Measurements from ENCODE around the gene DOK6. TPM values are rescaled to one million over a fixed set of nuclear protein-coding genes. Genes with fewer than 3 reads are reported as not detected.

The DOK6 gene
- total RNA-seq, 5 donors from 2014 or later (not counting 1 experiment from before 2014, with no cell fraction given) = 0.03 TPM; not detected in 4

DNA sequence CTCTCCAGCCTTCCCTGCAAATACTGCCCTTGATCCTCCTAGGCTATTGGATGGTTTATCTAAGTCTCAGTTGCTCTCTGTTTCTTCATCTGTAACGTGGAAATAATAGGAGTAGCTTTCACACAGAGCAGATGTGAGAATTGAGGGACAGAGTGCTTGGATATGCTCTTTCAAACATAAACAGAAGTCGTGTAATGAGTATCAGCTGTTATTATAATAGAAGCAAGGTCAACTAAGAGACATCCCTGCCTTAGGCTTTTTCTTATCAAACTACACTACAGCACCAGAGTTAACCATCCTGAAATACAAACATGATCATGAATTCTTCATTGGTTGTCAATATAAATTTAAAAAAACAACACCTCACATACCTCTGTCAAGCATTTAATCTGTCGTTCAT lies 138.2 kb downstream of the DOK6 start:
- no peaks in the 10 kb centered on the region for H3K4me1 ChIP-seq (ENCODE audit: control insufficient read depth in 1 of 2, extremely low read depth in 1 of 2, insufficient read depth in 2 of 2, low read length in 2 of 2)
- POLR2A ChIA-PET = no interaction called here
- H3K27ac ChIP-seq (ENCODE audit: low read length) = no peak overlapping the region
- no peaks in the 10 kb centered on the region for H3K27me3 ChIP-seq (replicated peaks in 1 of 2; ENCODE audit: control insufficient read depth in 2 of 2, extremely low read depth in 1 of 2, insufficient read depth in 2 of 2, low read length in 1 of 2)
- no peaks in the 10 kb centered on the region for H3K9me3 ChIP-seq
- H3K4me3 Mint-ChIP-seq = no peak overlapping the region
- WGBS (ENCODE audit: insufficient coverage) = no CpG with 5 or more reads among the region's 3 CpGs
- CTCF ChIA-PET = interaction anchor here (0.6 to 0.7 kb wide), 3 partner anchors 32 to 635 kb away, joined by 3 to 4 read pairs (median 3); no protein-coding TSS in a partner anchor
- ATAC-seq (replicated peaks in 1 of 4) = no peak
- DNase-seq = no peak
- H3K4me1 Mint-ChIP-seq = no peaks in the 10 kb centered on the region
- no peaks in the 10 kb centered on the region for H3K36me3 ChIP-seq (ENCODE audit: control insufficient read depth in 2 of 2, extremely low read depth in 1 of 2, insufficient read depth in 1 of 2, low read length in 1 of 2)
- H3K4me3 ChIP-seq (ENCODE audit: control insufficient read depth in 1 of 2, extremely low read depth in 1 of 2, low read length in 1 of 2) = no peak overlapping the region
- H3K9me3 Mint-ChIP-seq = no peaks in the 10 kb centered on the region
- no peaks in the 10 kb centered on the region for H3K36me3 Mint-ChIP-seq
- no peak overlapping the region for H3K27ac Mint-ChIP-seq
- H3K27me3 Mint-ChIP-seq = peaks cover 3 to 11% of the 10 kb centered on the region in 2 donors

DNA sequence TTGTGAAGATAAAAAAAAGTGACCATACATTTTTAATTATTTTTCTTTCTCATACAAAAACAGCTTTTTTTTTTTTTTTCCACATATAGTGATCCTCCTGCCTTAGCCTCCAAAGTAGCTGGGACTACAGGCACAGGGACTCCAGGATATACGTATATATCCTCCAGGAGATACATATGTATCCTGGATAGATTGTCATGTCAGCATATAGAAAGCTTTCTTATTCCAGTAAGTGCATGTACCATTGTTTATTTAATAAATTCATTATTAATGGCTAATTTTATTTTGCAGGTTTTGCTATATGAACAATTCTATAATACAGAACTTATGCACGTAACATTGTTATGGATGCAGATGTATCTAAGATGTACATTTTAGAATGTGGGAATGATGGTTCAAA lies 138.7 kb downstream of the DOK6 start:
- Histone ChIP-seq H3K4me3 (ENCODE audit: control insufficient read depth in 1 of 2, extremely low read depth in 1 of 2, low read length in 1 of 2) (no peak overlapping the region), H3K27me3 (replicated peaks in 1 of 2; ENCODE audit: control insufficient read depth in 2 of 2, extremely low read depth in 1 of 2, insufficient read depth in 2 of 2, low read length in 1 of 2) (no peaks in the 10 kb centered on the region), H3K27ac (ENCODE audit: low read length) (no peak overlapping the region), H3K36me3 (ENCODE audit: control insufficient read depth in 2 of 2, extremely low read depth in 1 of 2, insufficient read depth in 1 of 2, low read length in 1 of 2) (no peaks in the 10 kb centered on the region), H3K4me1 (ENCODE audit: control insufficient read depth in 1 of 2, extremely low read depth in 1 of 2, insufficient read depth in 2 of 2, low read length in 2 of 2) (no peaks in the 10 kb centered on the region), H3K9me3 (no peaks in the 10 kb centered on the region)
- POLR2A ChIA-PET = no interaction called here
- Mint-ChIP-seq H3K4me3 (no peak overlapping the region), H3K27ac (no peak overlapping the region), H3K36me3 (no peaks in the 10 kb centered on the region), H3K4me1 (no peaks in the 10 kb centered on the region), H3K9me3 (no peaks in the 10 kb centered on the region), H3K27me3 (peaks cover 3 to 14% of the 10 kb centered on the region in 2 donors)
- DNase-seq = no peak
- CTCF ChIA-PET = interaction anchor here (0.6 to 0.7 kb wide), 4 partner anchors 32 to 695 kb away, joined by 3 to 4 read pairs (median 4); no protein-coding TSS in a partner anchor
- no peak for ATAC-seq (replicated peaks in 1 of 4)
- no CpG with 5 or more reads among the region's 2 CpGs for WGBS (ENCODE audit: insufficient coverage)

DNA sequence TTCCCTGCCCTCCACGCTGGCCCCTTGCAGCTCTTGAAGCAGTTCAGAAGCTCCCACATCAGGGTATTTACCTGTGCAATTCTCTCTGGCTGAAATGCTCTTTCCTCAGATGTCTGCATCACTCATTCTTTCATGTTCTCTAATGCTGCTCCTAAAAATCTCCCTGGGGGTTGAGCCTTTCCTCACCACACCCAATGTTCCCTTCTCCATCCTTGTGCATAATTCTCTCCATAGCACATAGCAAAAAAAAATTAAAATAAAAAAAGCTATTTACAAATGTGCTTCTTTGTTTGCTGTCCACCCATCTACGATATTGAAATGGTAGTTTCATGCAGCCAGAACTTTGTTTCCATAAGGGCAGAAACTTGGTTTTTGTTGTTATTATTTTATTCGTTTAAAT lies 155.5 kb downstream of the DOK6 start:
- Mint-ChIP-seq H3K4me3 (no peak overlapping the region), H3K27me3 (peaks cover 3 to 10% of the 10 kb centered on the region in 2 donors), H3K27ac (no peak overlapping the region), H3K9me3 (no peaks in the 10 kb centered on the region), H3K36me3 (no peaks in the 10 kb centered on the region), H3K4me1 (no peaks in the 10 kb centered on the region)
- no peak overlapping the region for H3K4me3 ChIP-seq (ENCODE audit: control insufficient read depth in 1 of 2, extremely low read depth in 1 of 2, low read length in 1 of 2)
- H3K9me3 ChIP-seq = no peaks in the 10 kb centered on the region
- no peaks in the 10 kb centered on the region for H3K4me1 ChIP-seq (ENCODE audit: control insufficient read depth in 1 of 2, extremely low read depth in 1 of 2, insufficient read depth in 2 of 2, low read length in 2 of 2)
- no peaks in the 10 kb centered on the region for H3K27me3 ChIP-seq (replicated peaks in 1 of 2; ENCODE audit: control insufficient read depth in 2 of 2, extremely low read depth in 1 of 2, insufficient read depth in 2 of 2, low read length in 1 of 2)
- no peaks in the 10 kb centered on the region for H3K36me3 ChIP-seq (ENCODE audit: control insufficient read depth in 2 of 2, extremely low read depth in 1 of 2, insufficient read depth in 1 of 2, low read length in 1 of 2)
- no peak for DNase-seq
- WGBS (ENCODE audit: insufficient coverage) = 50% methylated on average over 1 of the region's 3 CpGs
- CTCF ChIA-PET = no interaction called here
- no peak overlapping the region for H3K27ac ChIP-seq (ENCODE audit: low read length)
- POLR2A ChIA-PET = no interaction called here
- ATAC-seq (replicated peaks in 1 of 4) = no peak

DNA sequence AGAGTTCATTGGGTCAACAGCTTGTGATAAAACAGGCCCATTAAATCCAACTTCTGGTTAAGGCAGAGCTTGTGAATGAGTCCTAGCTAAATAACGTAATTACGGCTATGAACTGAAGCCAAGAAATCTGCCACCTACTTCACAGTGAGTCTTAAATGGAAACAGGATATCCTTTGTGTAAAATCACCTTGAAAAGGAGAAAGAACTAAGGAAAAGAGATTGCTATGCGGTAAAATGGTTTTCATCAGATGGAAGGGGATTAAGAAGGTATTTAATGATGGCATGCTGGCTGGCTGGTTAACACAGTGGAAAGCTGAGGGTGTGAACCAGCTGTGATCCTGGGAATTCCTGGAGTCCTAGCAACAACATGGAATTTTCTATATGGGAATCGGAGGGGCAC lies 156.6 kb downstream of the DOK6 start:
- H3K27me3 ChIP-seq (replicated peaks in 1 of 2; ENCODE audit: control insufficient read depth in 2 of 2, extremely low read depth in 1 of 2, insufficient read depth in 2 of 2, low read length in 1 of 2) = no peaks in the 10 kb centered on the region
- peaks cover 0 to 10% (median 3%) of the 10 kb centered on the region in 3 donors for H3K9me3 Mint-ChIP-seq
- H3K4me1 ChIP-seq (ENCODE audit: control insufficient read depth in 1 of 2, extremely low read depth in 1 of 2, insufficient read depth in 2 of 2, low read length in 2 of 2) = no peaks in the 10 kb centered on the region
- no peaks in the 10 kb centered on the region for H3K36me3 Mint-ChIP-seq
- H3K4me1 Mint-ChIP-seq = no peaks in the 10 kb centered on the region
- no peak overlapping the region for H3K4me3 Mint-ChIP-seq
- ATAC-seq (replicated peaks in 1 of 4) = no peak
- CTCF ChIA-PET = no interaction called here
- H3K27ac ChIP-seq (ENCODE audit: low read length) = no peak overlapping the region
- POLR2A ChIA-PET = no interaction called here
- no peaks in the 10 kb centered on the region for H3K9me3 ChIP-seq
- peaks cover 3 to 10% of the 10 kb centered on the region in 2 donors for H3K27me3 Mint-ChIP-seq
- H3K36me3 ChIP-seq (ENCODE audit: control insufficient read depth in 2 of 2, extremely low read depth in 1 of 2, insufficient read depth in 1 of 2, low read length in 1 of 2) = no peaks in the 10 kb centered on the region
- no peak for DNase-seq
- WGBS (ENCODE audit: insufficient coverage) = 85% methylated on average over 1 of the region's 4 CpGs
- H3K27ac Mint-ChIP-seq = no peak overlapping the region
- no peak overlapping the region for H3K4me3 ChIP-seq (ENCODE audit: control insufficient read depth in 1 of 2, extremely low read depth in 1 of 2, low read length in 1 of 2)

DNA sequence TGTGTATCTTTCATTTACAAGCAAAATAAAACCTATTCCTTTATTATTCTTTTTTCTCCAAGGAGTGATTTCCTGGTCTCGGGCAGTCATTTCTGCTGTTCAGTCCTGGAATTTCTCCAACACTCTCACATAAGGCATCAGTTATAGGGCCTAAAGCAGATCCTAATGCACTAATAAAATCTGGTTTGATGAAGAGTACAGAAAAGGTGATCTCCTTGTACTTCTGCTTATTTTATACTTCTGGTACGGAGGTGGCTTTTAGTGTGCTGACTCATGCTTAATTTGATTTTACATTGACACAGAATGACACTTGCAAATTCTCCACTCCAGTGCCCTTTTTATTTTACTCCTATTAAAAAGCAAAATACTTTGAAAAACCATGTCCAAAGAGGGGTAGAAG lies 157.4 kb downstream of the DOK6 start:
- H3K9me3 ChIP-seq = no peaks in the 10 kb centered on the region
- Mint-ChIP-seq H3K27me3 (peaks cover 3 to 10% of the 10 kb centered on the region in 2 donors), H3K36me3 (no peaks in the 10 kb centered on the region), H3K4me3 (no peak overlapping the region), H3K27ac (no peak overlapping the region), H3K4me1 (no peaks in the 10 kb centered on the region), H3K9me3 (peaks cover 0 to 14% (median 3%) of the 10 kb centered on the region in 3 donors)
- no peak for ATAC-seq (replicated peaks in 1 of 4)
- DNase-seq = no peak
- 80% methylated on average over 1 of the region's 2 CpGs for WGBS (ENCODE audit: insufficient coverage)
- no peaks in the 10 kb centered on the region for H3K36me3 ChIP-seq (ENCODE audit: control insufficient read depth in 2 of 2, extremely low read depth in 1 of 2, insufficient read depth in 1 of 2, low read length in 1 of 2)
- H3K4me1 ChIP-seq (ENCODE audit: control insufficient read depth in 1 of 2, extremely low read depth in 1 of 2, insufficient read depth in 2 of 2, low read length in 2 of 2) = no peaks in the 10 kb centered on the region
- ChIA-PET POLR2A (no interaction called here), CTCF (no interaction called here)
- H3K27ac ChIP-seq (ENCODE audit: low read length) = no peak overlapping the region
- no peaks in the 10 kb centered on the region for H3K27me3 ChIP-seq (replicated peaks in 1 of 2; ENCODE audit: control insufficient read depth in 2 of 2, extremely low read depth in 1 of 2, insufficient read depth in 2 of 2, low read length in 1 of 2)
- no peak overlapping the region for H3K4me3 ChIP-seq (ENCODE audit: control insufficient read depth in 1 of 2, extremely low read depth in 1 of 2, low read length in 1 of 2)

DNA sequence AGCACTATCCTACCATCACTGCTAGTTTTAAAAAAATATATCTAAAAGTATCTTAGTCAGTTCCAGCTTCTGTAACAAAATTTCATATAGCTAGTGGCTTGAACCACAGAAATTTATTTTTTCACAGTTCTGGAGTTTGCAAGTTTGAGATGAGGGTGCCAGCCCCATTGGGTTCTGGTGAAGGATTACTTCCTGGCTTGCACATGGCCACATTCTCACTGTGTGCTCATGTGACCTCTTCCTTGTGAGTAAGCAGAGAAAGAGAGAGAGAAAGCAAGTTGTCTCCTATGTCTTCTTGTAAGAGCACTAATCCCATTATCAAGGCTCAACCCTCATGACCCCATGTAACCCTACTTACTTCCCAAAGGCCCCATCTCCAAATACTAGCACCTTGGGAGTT lies 158.9 kb downstream of the DOK6 start:
- H3K4me3 ChIP-seq (ENCODE audit: control insufficient read depth in 1 of 2, extremely low read depth in 1 of 2, low read length in 1 of 2) = no peak overlapping the region
- ATAC-seq (replicated peaks in 1 of 4) = no peak
- no peaks in the 10 kb centered on the region for H3K27me3 ChIP-seq (replicated peaks in 1 of 2; ENCODE audit: control insufficient read depth in 2 of 2, extremely low read depth in 1 of 2, insufficient read depth in 2 of 2, low read length in 1 of 2)
- Mint-ChIP-seq H3K4me1 (no peaks in the 10 kb centered on the region), H3K4me3 (no peak overlapping the region), H3K9me3 (peaks cover 0 to 15% (median 3%) of the 10 kb centered on the region in 3 donors), H3K36me3 (no peaks in the 10 kb centered on the region), H3K27me3 (peaks cover 3 to 10% of the 10 kb centered on the region in 2 donors), H3K27ac (no peak overlapping the region)
- POLR2A ChIA-PET = interaction anchor here in 1 of 2 donors (0.6 kb wide), 1 partner anchor 1311 kb away, joined by 5 read pairs; no protein-coding TSS in a partner anchor
- H3K27ac ChIP-seq (ENCODE audit: low read length) = no peak overlapping the region
- CTCF ChIA-PET = no interaction called here
- H3K4me1 ChIP-seq (ENCODE audit: control insufficient read depth in 1 of 2, extremely low read depth in 1 of 2, insufficient read depth in 2 of 2, low read length in 2 of 2) = no peaks in the 10 kb centered on the region
- no peak for DNase-seq
- no peaks in the 10 kb centered on the region for H3K36me3 ChIP-seq (ENCODE audit: control insufficient read depth in 2 of 2, extremely low read depth in 1 of 2, insufficient read depth in 1 of 2, low read length in 1 of 2)
- H3K9me3 ChIP-seq = no peaks in the 10 kb centered on the region

DNA sequence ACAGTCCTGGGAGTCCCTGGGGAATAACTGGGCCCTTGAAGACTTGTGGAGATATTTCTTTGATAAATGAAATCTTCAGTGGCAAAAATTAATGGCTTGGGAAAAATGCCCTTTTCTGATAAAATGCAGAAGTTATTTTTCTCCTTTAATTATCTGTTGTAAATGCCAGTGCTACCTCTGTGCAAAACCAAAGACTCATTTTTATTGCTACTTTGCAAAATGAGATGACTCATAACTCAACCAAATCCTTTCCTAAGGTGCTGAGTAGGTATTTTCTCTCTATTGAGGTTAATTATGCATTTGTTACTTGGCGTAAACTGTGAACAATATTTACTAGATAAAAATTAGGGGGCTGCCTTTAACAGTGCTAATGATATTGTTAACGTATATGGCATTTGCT lies 163.9 kb downstream of the DOK6 start:
- no peaks in the 10 kb centered on the region for H3K9me3 ChIP-seq
- no peak for ATAC-seq (replicated peaks in 1 of 4)
- Mint-ChIP-seq H3K9me3 (peaks cover 6 to 27% (median 11%) of the 10 kb centered on the region in 3 donors), H3K36me3 (peaks cover 3% of the 10 kb centered on the region), H3K4me1 (no peaks in the 10 kb centered on the region), H3K4me3 (no peak overlapping the region), H3K27ac (no peak overlapping the region), H3K27me3 (peaks cover 3 to 4% of the 10 kb centered on the region in 2 donors)
- ChIA-PET CTCF (no interaction called here), POLR2A (interaction anchor here in 1 of 2 donors (0.6 kb wide), 1 partner anchor 13 kb away, joined by 3 read pairs; no protein-coding TSS in a partner anchor)
- no peak overlapping the region for H3K4me3 ChIP-seq (ENCODE audit: control insufficient read depth in 1 of 2, extremely low read depth in 1 of 2, low read length in 1 of 2)
- no CpG with 5 or more reads among the region's 2 CpGs for WGBS (ENCODE audit: insufficient coverage)
- H3K27ac ChIP-seq (ENCODE audit: low read length) = no peak overlapping the region
- no peak for DNase-seq
- H3K4me1 ChIP-seq (ENCODE audit: control insufficient read depth in 1 of 2, extremely low read depth in 1 of 2, insufficient read depth in 2 of 2, low read length in 2 of 2) = no peaks in the 10 kb centered on the region
- peaks cover 0 to 4% of the 10 kb centered on the region in 2 experiments for H3K27me3 ChIP-seq (replicated peaks in 1 of 2; ENCODE audit: control insufficient read depth in 2 of 2, extremely low read depth in 1 of 2, insufficient read depth in 2 of 2, low read length in 1 of 2)
- H3K36me3 ChIP-seq (ENCODE audit: control insufficient read depth in 2 of 2, extremely low read depth in 1 of 2, insufficient read depth in 1 of 2, low read length in 1 of 2) = no peaks in the 10 kb centered on the region

All from T-cell (primary cell).